HEK293T (cell line): ENCODE results near the gene OPA3.

Source experiments
- ARNT ChIP-seq: fragments of 450-650 bp; IDR thresholded peaks from 2 replicates; pipeline ENCODE4 v1.6.1; 2017; ENCODE audit warnings: mild to moderate bottlenecking
- BHLHE40 ChIP-seq: fragments of 450-650 bp; IDR thresholded peaks from 2 replicates; pipeline ENCODE4 v1.6.1; 2016; ENCODE audit warnings: mild to moderate bottlenecking, moderate library complexity, borderline replicate concordance
- ELF4 ChIP-seq: fragments of 450-650 bp; IDR thresholded peaks from 2 replicates; pipeline ENCODE4 v1.6.1; 2017; ENCODE audit warnings: antibody characterized with exemption
- FOXK2 ChIP-seq: fragments of 450-650 bp; IDR thresholded peaks from 2 replicates; pipeline ENCODE4 v1.6.1; 2016; ENCODE audit warnings: mild to moderate bottlenecking
- FOXM1 ChIP-seq: fragments of 450-650 bp; IDR thresholded peaks from 2 replicates; pipeline ENCODE4 v1.6.1; 2017; ENCODE audit warnings: mild to moderate bottlenecking, borderline replicate concordance
- HDGF ChIP-seq: fragments of 450-650 bp; IDR thresholded peaks from 2 replicates; pipeline ENCODE4 v1.6.1; 2017; ENCODE audit warnings: antibody characterized with exemption, borderline replicate concordance
- L3MBTL2 ChIP-seq: fragments of 450-650 bp; conservative IDR thresholded peaks from 2 replicates; pipeline ENCODE4 v1.6.1; 2016; ENCODE audit warnings: mild to moderate bottlenecking
- LEF1 ChIP-seq: fragments of 450-650 bp; IDR thresholded peaks from 2 replicates; pipeline ENCODE4 v1.6.1; 2017; ENCODE audit warnings: mild to moderate bottlenecking, borderline replicate concordance
- NFRKB ChIP-seq: fragments of 450-650 bp; IDR thresholded peaks from 2 replicates; pipeline ENCODE4 v1.6.1; 2016; ENCODE audit warnings: mild to moderate bottlenecking, moderate library complexity
- PKNOX1 ChIP-seq: fragments of 450-650 bp; IDR thresholded peaks from 2 replicates; pipeline ENCODE4 v1.6.1; 2016
- SP1 ChIP-seq: fragments of 450-650 bp; IDR thresholded peaks from 2 replicates; pipeline ENCODE4 v1.6.1; 2017
- SUZ12 ChIP-seq: fragments of 450-650 bp; IDR thresholded peaks from 2 replicates; pipeline ENCODE4 v1.6.1; 2016; ENCODE audit warnings: mild to moderate bottlenecking
- TARDBP ChIP-seq: fragments of 450-650 bp; IDR thresholded peaks from 2 replicates; pipeline ENCODE4 v1.6.1; 2016
- ZNF384 ChIP-seq: fragments of 450-650 bp; IDR thresholded peaks from 2 replicates; pipeline ENCODE4 v1.6.1; 2016

GRCh38 chr19:45547965-45548609 lies 36.5 kb downstream of the OPA3 start:
- TF ChIP-seq FOXM1 (no peak), TARDBP (no peak), ELF4 (no peak), ARNT (no peak), SUZ12 (no peak), SP1 (no peak), FOXK2 (no peak), PKNOX1 (peak; percentile 57), NFRKB (no peak), ZNF384 (no peak), L3MBTL2 (no peak), BHLHE40 (no peak), LEF1 (no peak), HDGF (no peak)
